ENCODE measurements around the gene CCL5. TPM values are rescaled to one million over a fixed set of nuclear protein-coding genes. Genes with fewer than 3 reads are reported as not detected.
"Not testable (repeated sequence)": the region's sequence is repeated elsewhere in the genome, so short reads cannot be mapped to it uniquely, and the experiment has no call there.

CCL5 gene
- total and polyA plus RNA-seq, 7 donors = 1.8 to 15.5 (median 2.9) TPM; not detected in 1

- Histone ChIP-seq H3K27me3 (no peaks in the 10 kb centered on the region), H3K27ac (no peak overlapping the region), H3K9me3 (no peaks in the 10 kb centered on the region), H3K4me3 (no peak overlapping the region), H3K36me3 (no peaks in the 10 kb centered on the region), H3K4me1 (no peaks in the 10 kb centered on the region)
- WGBS, 2 donors = 64 to 68% methylated on average over 11 of the region's 11 CpGs
- TF ChIP-seq CTCF (IDR thresholded peaks at IDR 0.05) (no peak), POLR2A (IDR thresholded peaks at IDR 0.05) (no peak), POLR2AphosphoS5 (IDR thresholded peaks at IDR 0.05) (no peak), EP300 (IDR thresholded peaks at IDR 0.05) (no peak)
- intact Hi-C loops (cut with DNase I) = no loop called here
- DNase-seq = no peak
Observed at GRCh38 chr17:35900708-35901480, 20.7 kb upstream of the CCL5 start.

- no peak for DNase-seq
- no peak for TF ChIP-seq POLR2A (IDR thresholded peaks at IDR 0.05)
- TF ChIP-seq CTCF (IDR thresholded peaks at IDR 0.05) = no peak
- TF ChIP-seq POLR2AphosphoS5 (IDR thresholded peaks at IDR 0.05) = no peak
- no peak for TF ChIP-seq EP300 (IDR thresholded peaks at IDR 0.05)
- H3K27ac ChIP-seq = no peak overlapping the region
Observed at GRCh38 chr17:35900280-35900679, 20.1 kb upstream of the CCL5 start.

GRCh38 chr17:35898283-35899070, 18.3 kb upstream of the CCL5 start:
- intact Hi-C loops (cut with DNase I) = no loop called here
- Histone ChIP-seq H3K27ac (no peak overlapping the region), H3K36me3 (no peaks in the 10 kb centered on the region), H3K9me3 (no peaks in the 10 kb centered on the region), H3K4me1 (no peaks in the 10 kb centered on the region), H3K27me3 (no peaks in the 10 kb centered on the region), H3K4me3 (no peak overlapping the region)
- DNase-seq = no peak
- 41 to 54% methylated on average over 6 of the region's 6 CpGs for whole genome bisulfite sequencing, 2 donors
- TF ChIP-seq EP300 (IDR thresholded peaks at IDR 0.05) (no peak), POLR2AphosphoS5 (IDR thresholded peaks at IDR 0.05) (no peak), CTCF (IDR thresholded peaks at IDR 0.05) (no peak), POLR2A (IDR thresholded peaks at IDR 0.05) (no peak)

More at GRCh38 chr17:35900280-35900679, 20.1 kb upstream of the CCL5 start:
- Histone ChIP-seq H3K4me3 (no peak overlapping the region), H3K9me3 (no peaks in the 10 kb centered on the region), H3K4me1 (no peaks in the 10 kb centered on the region), H3K36me3 (no peaks in the 10 kb centered on the region), H3K27me3 (no peaks in the 10 kb centered on the region)
- intact Hi-C loops (cut with DNase I) = no loop called here
- WGBS, 2 donors = 64 to 66% methylated on average over 5 of the region's 5 CpGs

DNA sequence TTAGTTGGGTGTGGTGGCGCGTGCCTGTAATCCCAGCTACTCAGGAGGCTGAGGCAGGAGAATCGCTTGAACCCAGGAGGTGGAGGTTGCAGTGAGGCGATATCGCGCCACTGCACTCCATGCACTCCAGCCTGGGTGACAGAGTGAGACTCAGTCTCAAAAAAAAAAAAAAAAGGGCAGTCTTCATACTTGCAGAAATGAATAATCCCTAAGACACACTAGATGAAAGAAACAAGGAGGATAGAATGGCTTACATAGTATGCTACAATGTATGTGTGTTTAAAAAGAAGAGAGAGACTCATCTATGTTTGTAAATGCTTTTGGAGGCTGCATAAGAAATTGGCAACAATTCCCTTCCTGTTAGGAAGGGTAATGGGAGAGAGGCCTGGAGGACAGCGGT, 17.6 kb upstream of the CCL5 start:
- H3K4me3 ChIP-seq; intact Hi-C loops (cut with DNase I); H3K4me1 ChIP-seq; H3K27ac ChIP-seq; H3K27me3 ChIP-seq; H3K9me3 ChIP-seq; H3K36me3 ChIP-seq; DNase-seq: not testable (repeated sequence)
- WGBS, 2 donors = 97 to 98% methylated on average over 7 of the region's 7 CpGs

Measured in sigmoid colon (tissue), 7 donors.